Keratinocyte (primary cell): ENCODE measurements around the gene HOXA11. TPM values are rescaled to one million over a fixed set of nuclear protein-coding genes. Genes with fewer than 3 reads are reported as not detected.
A peak's percentile ranks its signal among the peaks of the same experiment; 100 is the strongest.

Experiments used
- DNase-seq: peaks from one replicate; pipeline ENCODE4 v3.0.0-alpha.2; 2011; ENCODE audit warnings: low read depth, missing footprints, low spot score
- FAIRE-seq: peaks from 2 replicates; lab custom pipeline; 2011; peaks lifted over from hg19 to GRCh38; lab: Jason Lieb, UNC
- H2AFZ ChIP-seq: 2 replicates; pipeline ENCODE4 v1.6.0; 2012; ENCODE audit warnings: low read length, control low read depth, inconsistent platforms; ENCODE audit not compliant: control insufficient read depth
- H3K27ac ChIP-seq: 2 replicates; pipeline ENCODE4 v1.5.1; 2011; ENCODE audit warnings: low read length; ENCODE audit not compliant: control insufficient read depth, insufficient read depth
- H3K27me3 ChIP-seq: 3 replicates; pipeline ENCODE4 v1.6.0; 2011; ENCODE audit warnings: low read length; ENCODE audit not compliant: control insufficient read depth, insufficient read depth; ENCODE audit errors: extremely low read depth
- H3K36me3 ChIP-seq, 2 experiments: 2 replicates in 1 of 2; 3 replicates in 1 of 2; pipeline ENCODE4 v1.5.1; 2011; ENCODE audit warnings: low read length in 2 of 2, mild to moderate bottlenecking in 1 of 2; ENCODE audit not compliant: control insufficient read depth in 2 of 2, insufficient read depth in 2 of 2; ENCODE audit errors: extremely low read depth in 1 of 2
- H3K4me1 ChIP-seq: 3 replicates; pipeline ENCODE4 v1.5.1; 2011; ENCODE audit warnings: low read length; ENCODE audit not compliant: control insufficient read depth, insufficient read depth; ENCODE audit errors: extremely low read depth
- H3K4me2 ChIP-seq: 3 replicates; pipeline ENCODE4 v1.6.0; 2011; ENCODE audit warnings: low read depth, low read length; ENCODE audit not compliant: control insufficient read depth, insufficient read depth; ENCODE audit errors: extremely low read depth
- H3K4me3 ChIP-seq, 3 experiments: fragments of 200-600 bp in 1 of 3; sonication (generic) in 1 of 3; 2 replicates in 2 of 3; 3 replicates in 1 of 3; pipeline ENCODE4 v1.5.1; 2011 to 2016; ENCODE audit warnings: low read length in 3 of 3, mild to moderate bottlenecking in 3 of 3, control low read depth in 2 of 3, inconsistent platforms in 1 of 3, low read depth in 1 of 3, mixed read lengths in 1 of 3, mixed run types in 1 of 3, moderate library complexity in 1 of 3; ENCODE audit not compliant: control insufficient read depth in 2 of 3, insufficient read depth in 2 of 3; ENCODE audit errors: extremely low read depth in 1 of 3
- H3K79me2 ChIP-seq: 2 replicates; pipeline ENCODE4 v1.6.0; 2012; ENCODE audit warnings: low read length; ENCODE audit not compliant: control insufficient read depth, insufficient read depth
- H3K9ac ChIP-seq: 3 replicates; pipeline ENCODE4 v1.6.0; 2011; ENCODE audit warnings: low read length; ENCODE audit not compliant: control insufficient read depth, insufficient read depth; ENCODE audit errors: extremely low read depth
- H3K9me1 ChIP-seq: 3 replicates; pipeline ENCODE4 v1.6.0; 2011; ENCODE audit warnings: low read length; ENCODE audit not compliant: control insufficient read depth, insufficient read depth; ENCODE audit errors: extremely low read depth
- H3K9me3 ChIP-seq: 2 replicates; pipeline ENCODE4 v1.5.1; 2012; ENCODE audit warnings: low read depth, low read length; ENCODE audit not compliant: control insufficient read depth
- H4K20me1 ChIP-seq: 3 replicates; pipeline ENCODE4 v1.6.0; 2011; ENCODE audit warnings: low read length; ENCODE audit not compliant: control insufficient read depth, insufficient read depth; ENCODE audit errors: extremely low read depth
- CTCF ChIP-seq, 3 experiments: IDR thresholded peaks in 1 of 3; conservative IDR thresholded peaks in 1 of 3; optimal IDR thresholded peaks in 1 of 3; 2 replicates in 2 of 3; 3 replicates in 1 of 3; pipeline versions ENCODE3 to v1.5.1; 2011; ENCODE audit warnings: low read length in 3 of 3, mild to moderate bottlenecking in 3 of 3, moderate library complexity in 2 of 3, control low read depth in 1 of 3, inconsistent platforms in 1 of 3; ENCODE audit not compliant: insufficient read depth in 2 of 3; ENCODE audit errors: extremely low read depth in 1 of 3
- EZH2 ChIP-seq: IDR thresholded peaks from one replicate; pipeline ENCODE4 v1.6.1; 2012; ENCODE audit warnings: inconsistent platforms, mild to moderate bottlenecking, low read length, moderate library complexity
- dilution Hi-C: fragments of 300-500 bp; cut with MboI; formaldehyde crosslinking; loops from one replicate; pipeline ENCODE4 v1.7.0; 2020; ENCODE audit warnings: low sequenced_read_pairs; ENCODE audit not compliant: extremely low pct_ligation_motif_present
- polyA plus RNA-seq, 5 experiments: library from polyadenylated mRNA; depleted of rRNA in 3 of 5; stranded (reverse) in 3 of 5; stranded (forward) in 1 of 5; unstranded in 1 of 5; fragments of >200 nt; gene quantifications; 1 replicate in 1 of 5; 2 replicates in 3 of 5; 3 replicates in 1 of 5; pipeline versions ENCODE4 v1.2.1 to v1.2.3, GENCODE V29; 2011 to 2012; ENCODE audit warnings: missing spikeins in 2 of 5, low read depth in 1 of 5, low replicate concordance in 1 of 5

Gene HOXA11
- polyA plus RNA-seq, 1 donor (not counting 4 experiments of a cell fraction or from before 2014, with no cell fraction given): 0.07 TPM

- no peak for TF ChIP-seq CTCF (optimal IDR thresholded peaks at IDR 0.05 in 1 of 3, IDR thresholded peaks at IDR 0.05 in 1 of 3, conservative IDR thresholded peaks at IDR 0.05 in 1 of 3; ENCODE audit: extremely low read depth in 1 of 3, insufficient read depth in 2 of 3, low read length in 3 of 3)
- no peak for TF ChIP-seq EZH2
- H3K4me2 ChIP-seq: peak overlapping the region; percentile 98
- peaks cover 32% of the 10 kb centered on the region for H3K4me1 ChIP-seq
- H3K4me3 ChIP-seq: peak overlapping the region; percentile 78 to 94 (median 84)
- dilution Hi-C loops: no loop called here
- H3K9me3 ChIP-seq: no peaks in the 10 kb centered on the region
- H3K9ac ChIP-seq: peak overlapping the region; percentile 83
- peak overlapping the region; percentile 87 for H3K27ac ChIP-seq
- no peaks in the 10 kb centered on the region for H3K9me1 ChIP-seq
- peaks cover 6% of the 10 kb centered on the region for H3K27me3 ChIP-seq
- FAIRE-seq (no peak), DNase-seq (no peak)
- H3K79me2 ChIP-seq: peaks cover 63% of the 10 kb centered on the region
- no peaks in the 10 kb centered on the region for H4K20me1 ChIP-seq
- H2AFZ ChIP-seq: no peak overlapping the region
- peaks cover 0 to 4% of the 10 kb centered on the region in 2 experiments for H3K36me3 ChIP-seq
Observed at GRCh38 chr7:27171325-27171636, 13.8 kb downstream of the HOXA11 start.

- peaks cover 0 to 4% of the 10 kb centered on the region in 2 experiments for H3K36me3 ChIP-seq
- peak overlapping the region; percentile 78 to 94 (median 84) for H3K4me3 ChIP-seq
- no peak for TF ChIP-seq EZH2
- TF ChIP-seq CTCF (optimal IDR thresholded peaks at IDR 0.05 in 1 of 3, IDR thresholded peaks at IDR 0.05 in 1 of 3, conservative IDR thresholded peaks at IDR 0.05 in 1 of 3; ENCODE audit: extremely low read depth in 1 of 3, insufficient read depth in 2 of 3, low read length in 3 of 3): no peak
- peak overlapping the region; percentile 98 for H3K4me2 ChIP-seq
- FAIRE-seq: no peak
- peaks cover 69% of the 10 kb centered on the region for H3K79me2 ChIP-seq
- peaks cover 32% of the 10 kb centered on the region for H3K4me1 ChIP-seq
- peak overlapping the region; percentile 87 for H3K27ac ChIP-seq
- H3K9ac ChIP-seq: peak overlapping the region; percentile 83
- H3K27me3 ChIP-seq: peaks cover 6% of the 10 kb centered on the region
- no peak overlapping the region for H2AFZ ChIP-seq
- no peaks in the 10 kb centered on the region for H3K9me3 ChIP-seq
- dilution Hi-C loops: no loop called here
- H4K20me1 ChIP-seq: no peaks in the 10 kb centered on the region
- no peaks in the 10 kb centered on the region for H3K9me1 ChIP-seq
- no peak for DNase-seq
Observed at GRCh38 chr7:27170426-27171324, 14.4 kb downstream of the HOXA11 start.
